ENCODE measurements around the gene EBPL. TPM values are rescaled to one million over a fixed set of nuclear protein-coding genes. Genes with fewer than 3 reads are reported as not detected.
A peak's percentile ranks its signal among the peaks of the same experiment; 100 is the strongest.

Gene EBPL
- total RNA-seq, 1 donor from 2014 or later = 22.4 TPM

DNA sequence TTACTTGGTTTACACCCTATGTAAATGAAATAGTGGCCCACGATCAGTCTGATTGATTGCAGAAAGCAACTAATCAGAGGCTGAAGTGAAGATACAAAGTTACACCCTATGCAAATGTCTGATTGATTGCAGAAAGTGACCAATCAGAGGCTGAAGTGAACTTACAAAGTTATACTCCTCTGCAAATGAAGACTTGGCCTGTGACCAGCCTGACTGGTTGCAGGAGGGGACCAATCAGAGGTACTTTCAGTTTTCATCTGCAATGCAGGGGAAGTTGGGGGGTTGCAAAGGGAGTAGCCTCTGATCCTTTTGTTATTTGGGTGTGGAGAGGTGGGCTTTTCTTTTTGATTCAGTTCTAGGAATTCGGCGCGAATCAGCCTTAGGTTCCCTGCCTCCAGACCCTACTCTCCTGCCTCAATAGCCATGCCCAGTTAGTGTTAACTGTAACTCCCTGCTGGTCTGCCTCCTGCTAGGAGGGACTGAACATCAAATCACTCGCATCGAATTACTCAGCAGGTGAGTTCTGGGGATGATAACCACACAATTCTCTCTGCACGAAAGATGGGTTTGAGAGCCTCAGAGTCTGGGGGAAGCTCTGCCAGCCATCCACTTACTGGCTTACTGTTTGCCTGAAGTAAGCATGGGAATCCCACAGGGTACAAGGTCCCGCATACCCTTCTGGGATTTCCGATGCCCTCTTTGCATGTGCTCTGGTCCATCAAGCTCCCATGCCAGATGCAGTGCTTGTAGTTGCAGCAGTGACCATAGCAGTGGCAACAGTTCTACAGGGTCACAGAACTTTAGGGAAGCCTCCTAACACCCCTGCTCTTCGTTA, 55.5 kb downstream of the EBPL start:
- TF ChIP-seq, protein P1, sequence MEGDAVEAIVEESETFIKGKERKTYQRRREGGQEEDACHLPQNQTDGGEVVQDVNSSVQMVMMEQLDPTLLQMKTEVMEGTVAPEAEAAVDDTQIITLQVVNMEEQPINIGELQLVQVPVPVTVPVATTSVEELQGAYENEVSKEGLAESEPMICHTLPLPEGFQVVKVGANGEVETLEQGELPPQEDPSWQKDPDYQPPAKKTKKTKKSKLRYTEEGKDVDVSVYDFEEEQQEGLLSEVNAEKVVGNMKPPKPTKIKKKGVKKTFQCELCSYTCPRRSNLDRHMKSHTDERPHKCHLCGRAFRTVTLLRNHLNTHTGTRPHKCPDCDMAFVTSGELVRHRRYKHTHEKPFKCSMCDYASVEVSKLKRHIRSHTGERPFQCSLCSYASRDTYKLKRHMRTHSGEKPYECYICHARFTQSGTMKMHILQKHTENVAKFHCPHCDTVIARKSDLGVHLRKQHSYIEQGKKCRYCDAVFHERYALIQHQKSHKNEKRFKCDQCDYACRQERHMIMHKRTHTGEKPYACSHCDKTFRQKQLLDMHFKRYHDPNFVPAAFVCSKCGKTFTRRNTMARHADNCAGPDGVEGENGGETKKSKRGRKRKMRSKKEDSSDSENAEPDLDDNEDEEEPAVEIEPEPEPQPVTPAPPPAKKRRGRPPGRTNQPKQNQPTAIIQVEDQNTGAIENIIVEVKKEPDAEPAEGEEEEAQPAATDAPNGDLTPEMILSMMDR (IDR thresholded peaks at IDR 0.05) = no peak
- peak overlapping the region; percentile 75 for H3K27ac Mint-ChIP-seq
- H3K4me1 Mint-ChIP-seq = peaks cover 52% of the 10 kb centered on the region
- intact Hi-C loops (cut with micrococcal nuclease) = loop anchor here (5.0 kb wide), 1 partner anchor 56 kb away; the partner anchor contains the start of gene EBPL
- DNase-seq (no peak), ATAC-seq (ENCODE audit: low read depth) (peak; percentile 86)
- H3K27me3 Mint-ChIP-seq = no peaks in the 10 kb centered on the region
- H3K9me3 Mint-ChIP-seq = no peaks in the 10 kb centered on the region
- H3K4me3 Mint-ChIP-seq = peak overlapping the region; percentile 73
- peaks cover 38% of the 10 kb centered on the region for H3K36me3 Mint-ChIP-seq (ENCODE audit: low read depth)
- POLR2A ChIA-PET = no interaction called here
- CTCF ChIA-PET = no interaction called here

DNA sequence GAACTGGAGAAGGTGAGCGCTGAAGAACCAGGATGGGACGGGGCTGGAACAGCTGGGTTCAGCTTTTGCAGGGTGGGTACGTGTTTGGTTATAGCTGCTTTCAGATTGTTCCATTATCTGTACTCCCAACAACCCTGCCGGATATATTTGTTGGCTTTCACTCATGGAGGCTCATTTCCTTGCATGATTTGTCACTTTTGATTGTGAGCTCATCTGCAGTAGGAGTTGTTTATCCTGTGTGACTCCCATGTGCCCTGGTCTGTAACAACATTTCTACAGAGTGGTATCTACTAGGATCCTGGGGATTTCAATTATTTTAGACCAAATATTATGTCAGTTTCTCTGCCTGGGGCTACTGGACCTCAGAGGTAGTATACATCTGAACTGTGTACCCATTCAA, 57.6 kb downstream of the EBPL start:
- CTCF ChIA-PET = no interaction called here
- H3K4me3 Mint-ChIP-seq = no peak overlapping the region

DNA sequence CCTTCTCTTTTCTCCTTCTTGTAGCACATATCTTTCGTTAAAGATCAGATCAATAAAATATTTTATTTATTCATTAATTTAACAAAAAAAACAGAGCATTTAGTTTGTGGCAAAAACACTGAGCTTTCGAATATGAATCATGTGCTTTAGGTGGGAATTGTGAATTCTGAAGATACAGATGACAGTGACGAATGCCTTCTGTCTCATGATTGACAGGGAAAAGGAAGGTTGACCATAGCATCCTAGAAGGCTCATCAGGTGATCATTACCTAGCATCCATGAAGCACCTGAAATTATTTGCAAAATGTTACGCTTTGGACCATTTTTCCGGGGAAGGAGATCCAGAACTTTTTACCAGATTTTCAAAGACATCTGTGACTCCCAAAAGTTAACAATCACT, 59.1 kb downstream of the EBPL start:
- ChIA-PET CTCF (no interaction called here), POLR2A (interaction anchor here (1.2 to 1.7 kb wide), 2 partner anchors 9 to 12 kb away, joined by 3 read pairs; no protein-coding TSS in a partner anchor)
- intact Hi-C loops (cut with micrococcal nuclease) = no loop called here
- no peak overlapping the region for H3K4me3 Mint-ChIP-seq
- TF ChIP-seq, protein P1 (IDR thresholded peaks at IDR 0.05) = no peak
- H3K9me3 Mint-ChIP-seq = no peaks in the 10 kb centered on the region
- ATAC-seq (ENCODE audit: low read depth) (no peak), DNase-seq (no peak)
- no peak overlapping the region for H3K27ac Mint-ChIP-seq
- peaks cover 46% of the 10 kb centered on the region for H3K36me3 Mint-ChIP-seq (ENCODE audit: low read depth)
- H3K4me1 Mint-ChIP-seq = peaks cover 73% of the 10 kb centered on the region
- no peaks in the 10 kb centered on the region for H3K27me3 Mint-ChIP-seq

More for the DNA sequence above, 57.6 kb downstream of the EBPL start:
- POLR2A ChIA-PET = interaction anchor here (0.5 to 1.7 kb wide), 3 partner anchors 27 to 218 kb away, joined by 4 to 5 read pairs (median 4); partner anchors contain the start of gene PHF11
- Mint-ChIP-seq H3K27me3 (no peaks in the 10 kb centered on the region), H3K27ac (peak overlapping the region; percentile 36), H3K9me3 (no peaks in the 10 kb centered on the region), H3K36me3 (ENCODE audit: low read depth) (peaks cover 47% of the 10 kb centered on the region), H3K4me1 (peaks cover 67% of the 10 kb centered on the region)
- TF ChIP-seq, protein P1 (IDR thresholded peaks at IDR 0.05) = no peak
- intact Hi-C loops (cut with micrococcal nuclease) = no loop called here
- DNase-seq = no peak
- ATAC-seq (ENCODE audit: low read depth) = no peak

DNA sequence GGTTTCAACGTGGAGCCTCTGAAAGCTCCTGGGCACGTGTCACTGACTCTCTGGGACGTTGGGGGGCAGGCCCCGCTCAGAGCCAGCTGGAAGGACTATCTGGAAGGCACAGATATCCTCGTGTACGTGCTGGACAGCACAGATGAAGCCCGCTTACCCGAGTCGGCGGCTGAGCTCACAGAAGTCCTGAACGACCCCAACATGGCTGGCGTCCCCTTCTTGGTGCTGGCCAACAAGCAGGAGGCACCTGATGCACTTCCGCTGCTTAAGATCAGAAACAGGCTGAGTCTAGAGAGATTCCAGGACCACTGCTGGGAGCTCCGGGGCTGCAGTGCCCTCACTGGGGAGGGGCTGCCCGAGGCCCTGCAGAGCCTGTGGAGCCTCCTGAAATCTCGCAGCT, 60.7 kb downstream of the EBPL start:
- intact Hi-C loops (cut with micrococcal nuclease) = no loop called here
- POLR2A ChIA-PET = interaction anchor here (1.2 to 3.2 kb wide), 2 partner anchors 61 to 186 kb away, joined by 3 to 16 read pairs; partner anchors contain the start of gene EBPL
- DNase-seq = no peak
- Mint-ChIP-seq H3K4me3 (no peak overlapping the region), H3K36me3 (ENCODE audit: low read depth) (peaks cover 41% of the 10 kb centered on the region), H3K9me3 (no peaks in the 10 kb centered on the region), H3K27ac (no peak overlapping the region), H3K27me3 (no peaks in the 10 kb centered on the region), H3K4me1 (peaks cover 60% of the 10 kb centered on the region)
- TF ChIP-seq, protein P1 (IDR thresholded peaks at IDR 0.05) = no peak
- CTCF ChIA-PET = no interaction called here
- ATAC-seq (ENCODE audit: low read depth) = no peak

DNA sequence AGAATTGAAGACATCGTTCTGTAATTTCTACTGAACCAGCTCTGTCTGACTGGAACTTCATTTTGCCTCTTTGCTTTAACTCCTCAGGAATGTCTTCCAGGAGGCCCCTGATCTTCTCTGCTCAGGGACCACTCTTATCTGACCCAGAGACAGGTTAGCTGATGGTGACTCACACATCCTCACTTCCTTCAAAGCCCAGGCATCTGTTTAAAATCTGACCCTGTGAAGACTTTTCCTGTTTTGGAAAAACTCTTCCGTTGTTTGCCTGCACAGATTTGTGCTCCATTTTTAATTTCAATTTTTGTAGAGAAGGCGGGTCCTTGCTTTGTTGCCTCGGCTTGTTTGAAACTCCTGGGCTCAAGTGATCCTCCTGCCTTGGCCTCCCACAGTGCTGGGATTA, 61.3 kb downstream of the EBPL start:
- TF ChIP-seq, protein P1 (IDR thresholded peaks at IDR 0.05) = no peak
- ATAC-seq (ENCODE audit: low read depth) (no peak), DNase-seq (no peak)
- peak overlapping the region; percentile 78 for H3K27ac Mint-ChIP-seq
- H3K36me3 Mint-ChIP-seq (ENCODE audit: low read depth) = peaks cover 41% of the 10 kb centered on the region
- ChIA-PET POLR2A (interaction anchor here (1.2 to 3.2 kb wide), 4 partner anchors 10 to 185 kb away, joined by 3 to 16 read pairs (median 4); partner anchors contain the start of genes EBPL and KPNA3), CTCF (no interaction called here)
- intact Hi-C loops (cut with micrococcal nuclease) = loop anchor here (2.0 to 5.0 kb wide), 2 partner anchors 13 to 162 kb away; partner anchors contain the start of gene KPNA3
- H3K4me1 Mint-ChIP-seq = peaks cover 53% of the 10 kb centered on the region
- H3K4me3 Mint-ChIP-seq = peak overlapping the region; percentile 99
- H3K9me3 Mint-ChIP-seq = no peaks in the 10 kb centered on the region
- H3K27me3 Mint-ChIP-seq = no peaks in the 10 kb centered on the region

Measured in activated B cell treated with CpG ODN at 0.5 μM for 24 hours (primary cell).